Stomach (tissue), 9 donors: ENCODE data around the gene C4orf54. TPM values are rescaled to one million over a fixed set of nuclear protein-coding genes. Genes with fewer than 3 reads are reported as not detected.

Source experiments
- DNase-seq, 2 donors: peaks; one replicate each; pipeline versions ENCODE4 v3.0.0 to v3.0.0-alpha.2; 2013 to 2019
- H3K27ac ChIP-seq, 5 donors: fragments of 200-600 bp in 4 of 5; sonication (generic) in 4 of 5; one replicate each; pipeline ENCODE4 v1.5.1; 2013 to 2019; ENCODE audit warnings: mild to moderate bottlenecking in 1 of 5, moderate library complexity in 1 of 5
- H3K27me3 ChIP-seq, 3 donors: fragments of 200-600 bp; sonication (generic); one replicate each; pipeline ENCODE4 v1.5.1; 2017 to 2019; ENCODE audit warnings: mixed run types in 1 of 3
- H3K36me3 ChIP-seq, 4 donors: fragments of 200-600 bp; sonication (generic); 1 replicate in 3 of 4; 2 replicates in 1 of 4; pipeline ENCODE4 v1.5.1; 2016 to 2019
- H3K4me1 ChIP-seq, 4 donors: fragments of 200-600 bp; sonication (generic); one replicate each; pipeline ENCODE4 v1.5.1; 2016 to 2019
- H3K4me3 ChIP-seq, 4 donors: fragments of 200-600 bp; sonication (generic) in 3 of 4; one replicate each; pipeline ENCODE4 v1.5.1; 2016 to 2019; ENCODE audit warnings: mild to moderate bottlenecking in 1 of 4
- H3K9me3 ChIP-seq, 4 donors: fragments of 200-600 bp; sonication (generic); one replicate each; pipeline ENCODE4 v1.5.1; 2016 to 2019
- EP300 ChIP-seq: sonication (generic); formaldehyde crosslinking; IDR thresholded peaks from one replicate; pipeline ENCODE4 v1.6.1; 2017; ENCODE audit warnings: antibody characterized with exemption
- POLR2A ChIP-seq, 4 donors: fragments of 450-650 bp; IDR thresholded peaks; one replicate each; pipeline ENCODE4 v1.6.1; 2016; ENCODE audit warnings: antibody characterized with exemption in 4 of 4, control low read depth in 2 of 4, mild to moderate bottlenecking in 1 of 4, moderate library complexity in 1 of 4
- POLR2AphosphoS5 ChIP-seq, 3 donors: sonication (generic); formaldehyde crosslinking; IDR thresholded peaks; one replicate each; pipeline ENCODE4 v1.6.1; 2016; ENCODE audit warnings: antibody characterized with exemption in 3 of 3
- WGBS, 5 donors: extraction: QIAGEN DNeasy Blood & Tissue Kit in 3 of 5; methylation state at CpG; one replicate each; pipeline versions ENCODE4 v1.1.5 to v1.1.7; 2013 to 2018; 5-methylcytosine and 5-hydroxymethylcytosine counted together
- intact Hi-C: fragments of 100-400 bp; cut with DNase I; formaldehyde crosslinking; loops from one replicate; pipeline ENCODE4 v1.15.1; 2023; ENCODE audit warnings: low total_unique reads
- polyA plus RNA-seq, 3 donors: library from polyadenylated mRNA; stranded (reverse); fragments of 200-250 nt; gene quantifications; one replicate each; pipeline ENCODE4 v1.2.3, GENCODE V29; 2013
- total RNA-seq, 5 donors: library from RNA; depleted of rRNA; stranded (reverse); fragments of >200 nt; gene quantifications; one replicate each; pipeline versions ENCODE4 v1.1.0 to v1.2.3, GENCODE V29; 2014 to 2016
- TF ChIP-seq, protein P1 (sequence below), 7 experiments: fragments of 450-650 bp in 4 of 7; fragments of 200-600 bp in 3 of 7; sonication (generic) in 3 of 7; IDR thresholded peaks; one replicate each; pipeline ENCODE4 v1.5.1; 2016 to 2019; ENCODE audit warnings: antibody characterized with exemption in 7 of 7, control low read depth in 2 of 7, mild to moderate bottlenecking in 1 of 7
- donor health status: healthy with polysubstance abuse.
- donor health status: Bipolar disorder and iron deficiency.
- donor health status: healthy.

The C4orf54 gene
- total and polyA plus RNA-seq, 8 donors: under 0.01 to 0.15 TPM; not detected in 6

DNA sequence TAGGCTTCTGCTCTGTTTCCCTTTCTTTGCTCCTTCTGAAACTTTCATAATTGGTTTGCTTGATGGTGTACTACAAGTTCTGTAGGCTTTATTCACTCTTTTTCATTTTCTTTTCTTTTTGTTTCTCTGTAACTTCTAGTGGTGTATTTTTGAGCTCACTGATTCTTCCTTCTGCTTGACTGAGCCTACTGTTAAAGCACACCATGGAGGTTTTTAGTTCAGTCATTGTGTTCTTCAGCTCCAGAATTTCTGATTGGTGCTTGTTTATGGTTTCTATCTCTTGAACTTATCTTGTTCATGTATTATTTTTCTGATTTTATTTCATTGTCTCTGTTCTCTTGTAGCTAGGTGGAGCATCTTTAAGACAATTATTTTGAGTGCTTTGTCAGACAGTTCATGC is 33.4 kb upstream of the C4orf54 start:
- Histone ChIP-seq H3K27ac (no peak overlapping the region), H3K36me3 (no peaks in the 10 kb centered on the region), H3K27me3 (no peaks in the 10 kb centered on the region), H3K4me1 (no peaks in the 10 kb centered on the region), H3K4me3 (no peak overlapping the region), H3K9me3 (peaks cover 0 to 24% (median 14%) of the 10 kb centered on the region in 4 donors)
- no peak for DNase-seq
- TF ChIP-seq POLR2A (IDR thresholded peaks at IDR 0.05): no peak
- TF ChIP-seq EP300: no peak
- TF ChIP-seq, protein P1, sequence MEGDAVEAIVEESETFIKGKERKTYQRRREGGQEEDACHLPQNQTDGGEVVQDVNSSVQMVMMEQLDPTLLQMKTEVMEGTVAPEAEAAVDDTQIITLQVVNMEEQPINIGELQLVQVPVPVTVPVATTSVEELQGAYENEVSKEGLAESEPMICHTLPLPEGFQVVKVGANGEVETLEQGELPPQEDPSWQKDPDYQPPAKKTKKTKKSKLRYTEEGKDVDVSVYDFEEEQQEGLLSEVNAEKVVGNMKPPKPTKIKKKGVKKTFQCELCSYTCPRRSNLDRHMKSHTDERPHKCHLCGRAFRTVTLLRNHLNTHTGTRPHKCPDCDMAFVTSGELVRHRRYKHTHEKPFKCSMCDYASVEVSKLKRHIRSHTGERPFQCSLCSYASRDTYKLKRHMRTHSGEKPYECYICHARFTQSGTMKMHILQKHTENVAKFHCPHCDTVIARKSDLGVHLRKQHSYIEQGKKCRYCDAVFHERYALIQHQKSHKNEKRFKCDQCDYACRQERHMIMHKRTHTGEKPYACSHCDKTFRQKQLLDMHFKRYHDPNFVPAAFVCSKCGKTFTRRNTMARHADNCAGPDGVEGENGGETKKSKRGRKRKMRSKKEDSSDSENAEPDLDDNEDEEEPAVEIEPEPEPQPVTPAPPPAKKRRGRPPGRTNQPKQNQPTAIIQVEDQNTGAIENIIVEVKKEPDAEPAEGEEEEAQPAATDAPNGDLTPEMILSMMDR (IDR thresholded peaks at IDR 0.05): no peak
- TF ChIP-seq POLR2AphosphoS5 (IDR thresholded peaks at IDR 0.05): no peak
- intact Hi-C loops: no loop called here

GRCh38 chr4:99690472-99690871 is 32.8 kb upstream of the C4orf54 start:
- intact Hi-C loops: no loop called here
- no peaks in the 10 kb centered on the region for H3K36me3 ChIP-seq
- no peak overlapping the region for H3K27ac ChIP-seq
- H3K27me3 ChIP-seq: no peaks in the 10 kb centered on the region
- TF ChIP-seq POLR2A (IDR thresholded peaks at IDR 0.05) (no peak), POLR2AphosphoS5 (IDR thresholded peaks at IDR 0.05) (no peak)
- TF ChIP-seq, protein P1 (IDR thresholded peaks at IDR 0.05): no peak
- DNase-seq: no peak
- no peaks in the 10 kb centered on the region for H3K4me1 ChIP-seq
- H3K4me3 ChIP-seq: no peak overlapping the region
- peaks cover 0 to 24% (median 14%) of the 10 kb centered on the region in 4 donors for H3K9me3 ChIP-seq

DNA sequence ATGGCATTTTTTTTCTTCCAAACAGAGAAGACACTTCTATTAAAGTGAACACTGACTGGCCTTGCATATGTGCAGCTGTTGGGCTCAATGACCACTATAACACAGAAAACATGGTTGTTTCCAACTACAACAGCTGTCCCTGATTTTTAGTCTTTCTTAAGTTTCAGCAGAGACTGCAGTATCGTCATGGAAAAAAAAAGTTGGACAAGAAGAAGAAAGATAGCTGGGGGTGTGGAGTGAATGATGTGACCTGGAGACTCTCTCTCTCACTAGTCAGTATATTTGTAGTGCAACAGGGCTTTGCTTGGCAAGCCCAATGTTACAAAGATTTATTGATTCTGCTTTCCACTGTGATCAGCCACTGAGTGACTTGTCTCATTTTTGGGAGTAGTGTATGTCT is 29.5 kb upstream of the C4orf54 start:
- Histone ChIP-seq H3K27me3 (no peaks in the 10 kb centered on the region), H3K4me1 (no peaks in the 10 kb centered on the region), H3K4me3 (no peak overlapping the region), H3K27ac (no peak overlapping the region), H3K36me3 (no peaks in the 10 kb centered on the region), H3K9me3 (peaks cover 0 to 24% (median 14%) of the 10 kb centered on the region in 4 donors)
- intact Hi-C loops: no loop called here
- DNase-seq: peak in 1 of 2 donors; percentile 21
- 42 to 75% (median 58%) methylated on average over 1 of the region's 1 CpG for WGBS, 5 donors
- TF ChIP-seq POLR2A (IDR thresholded peaks at IDR 0.05): no peak
- TF ChIP-seq, protein P1 (IDR thresholded peaks at IDR 0.05): no peak
- TF ChIP-seq POLR2AphosphoS5 (IDR thresholded peaks at IDR 0.05): no peak
- TF ChIP-seq EP300: no peak

DNA sequence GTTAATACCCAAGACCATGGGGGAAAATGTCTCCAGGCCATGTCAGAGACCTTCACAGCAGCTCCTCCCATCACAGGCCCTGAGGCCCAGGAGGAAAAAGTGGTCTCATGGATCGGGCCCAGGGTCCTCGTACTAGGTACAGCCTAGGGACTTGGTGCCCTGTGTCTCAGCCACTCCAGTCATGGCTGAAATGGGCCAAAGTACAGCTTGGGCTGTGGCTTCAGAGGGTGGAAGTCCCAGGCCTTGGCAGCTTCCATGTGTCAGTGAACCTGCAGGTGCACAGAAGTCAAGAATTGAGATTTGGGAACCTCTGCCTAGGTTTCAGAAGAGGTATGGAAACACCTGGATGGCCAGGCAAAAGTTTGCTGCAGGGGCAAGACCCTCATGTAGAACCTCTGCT is 27.6 kb upstream of the C4orf54 start:
- intact Hi-C loops: no loop called here
- DNase-seq: no peak
- no peaks in the 10 kb centered on the region for H3K27me3 ChIP-seq
- no peak overlapping the region for H3K4me3 ChIP-seq
- no peaks in the 10 kb centered on the region for H3K36me3 ChIP-seq
- peaks cover 0 to 7% (median 0%) of the 10 kb centered on the region in 4 donors for H3K9me3 ChIP-seq
- no peaks in the 10 kb centered on the region for H3K4me1 ChIP-seq
- no peak overlapping the region for H3K27ac ChIP-seq
- 67 to 90% (median 84%) methylated on average over 2 of the region's 2 CpGs for WGBS, 5 donors
- TF ChIP-seq, protein P1 (IDR thresholded peaks at IDR 0.05): no peak
- TF ChIP-seq POLR2AphosphoS5 (IDR thresholded peaks at IDR 0.05) (no peak), POLR2A (IDR thresholded peaks at IDR 0.05) (no peak), EP300 (no peak)
